GM18499 (cell line): ENCODE data around the gene GLI3.

ENCODE experiments used
- ATAC-seq: cut with Tn5 transposase; IDR thresholded peaks from one replicate; pipeline ENCODE4 v1.9.1; 2021; ENCODE audit warnings: moderate number of reproducible peaks; ENCODE audit not compliant: insufficient read depth, unreplicated experiment

Gene GLI3

GRCh38 chr7:41912851-41913567, 324.0 kb downstream of the GLI3 start:
- ATAC-seq, result no peak

- ATAC-seq, result no peak
Measured at GRCh38 chr7:41912426-41912825, 324.6 kb downstream of the GLI3 start.

DNA sequence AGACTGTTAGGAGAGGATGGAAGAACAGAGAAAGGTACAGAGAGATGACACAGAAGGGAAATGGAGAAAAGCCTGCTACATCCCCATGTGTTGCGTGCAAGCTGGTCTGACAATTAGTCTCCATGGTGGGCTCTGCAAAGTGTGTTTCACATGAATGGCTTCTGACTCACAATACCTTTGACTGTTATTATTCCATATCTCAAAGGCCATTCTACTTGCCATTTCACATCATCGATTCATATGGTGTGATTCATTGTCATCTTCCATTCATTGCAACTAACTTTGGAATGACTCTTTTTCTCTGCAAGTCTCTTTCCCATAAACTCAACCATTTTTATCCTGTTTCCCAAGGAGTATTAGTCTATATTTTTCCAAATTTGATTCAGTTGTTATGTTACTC, 325.2 kb downstream of the GLI3 start:
- ATAC-seq, result no peak
